Lower leg skin (tissue), 3 donors: ENCODE measurements around the gene ACSM5.

Source experiments
- CTCF ChIP-seq, 3 donors: fragments of 450-650 bp; IDR thresholded peaks; one replicate each; pipeline ENCODE4 v1.5.1; 2016; ENCODE audit warnings: antibody characterized with exemption in 3 of 3, mild to moderate bottlenecking in 3 of 3, moderate library complexity in 2 of 3
- POLR2A ChIP-seq, 2 donors: fragments of 450-650 bp; IDR thresholded peaks; one replicate each; pipeline ENCODE4 v1.6.1; 2016 to 2017; ENCODE audit warnings: antibody characterized with exemption in 2 of 2, mild to moderate bottlenecking in 1 of 2, moderate library complexity in 1 of 2

- TF ChIP-seq POLR2A (IDR thresholded peaks at IDR 0.05) (no peak), CTCF (IDR thresholded peaks at IDR 0.05) (no peak)
Measured at GRCh38 chr16:20398603-20399002, 10.7 kb upstream of the ACSM5 start.
